Forelimb muscle (tissue), 1 donor: ENCODE data around the gene BCAT1. TPM values are rescaled to one million over a fixed set of nuclear protein-coding genes. Genes with fewer than 3 reads are reported as not detected.
"Not testable (repeated sequence)": the region's sequence is repeated elsewhere in the genome, so short reads cannot be mapped to it uniquely, and the experiment has no call there.

Experiments
- DNase-seq: peaks from one replicate; pipeline ENCODE4 v3.0.0-alpha.2; 2013; ENCODE audit warnings: low read depth
- polyA plus RNA-seq: library from polyadenylated mRNA; unstranded; fragments of 120-200 nt; gene quantifications from one replicate; pipeline ENCODE4 v1.2.1, GENCODE V29; 2013; ENCODE audit not compliant: insufficient read length

Gene BCAT1
- polyA plus RNA-seq, 1 donor = 51.0 TPM

GRCh38 chr12:24899503-24900075, 49.3 kb downstream of the BCAT1 start:
- DNase-seq = no peak

GRCh38 chr12:24898606-24899005, 50.3 kb downstream of the BCAT1 start:
- DNase-seq = no peak

GRCh38 chr12:24898185-24898584, 50.7 kb downstream of the BCAT1 start:
- DNase-seq = no peak

- no peak for DNase-seq
Measured at GRCh38 chr12:24896171-24896570, 52.7 kb downstream of the BCAT1 start.

- no peak for DNase-seq
Measured at GRCh38 chr12:24895612-24896011, 53.3 kb downstream of the BCAT1 start.

GRCh38 chr12:24894879-24895278, 54.0 kb downstream of the BCAT1 start:
- no peak for DNase-seq

- no peak for DNase-seq
Measured at GRCh38 chr12:24890048-24890803, 58.7 kb downstream of the BCAT1 start.

- no peak for DNase-seq
Measured at GRCh38 chr12:24889411-24889810, 59.5 kb downstream of the BCAT1 start.

- no peak for DNase-seq
Measured at GRCh38 chr12:24888813-24889212, 60.1 kb downstream of the BCAT1 start.

- DNase-seq = no peak
Measured at GRCh38 chr12:24884911-24885310, 64.0 kb downstream of the BCAT1 start.

- no peak for DNase-seq
Measured at GRCh38 chr12:24881724-24882371, 67.1 kb downstream of the BCAT1 start.

GRCh38 chr12:24881227-24881626, 67.7 kb downstream of the BCAT1 start:
- no peak for DNase-seq

GRCh38 chr12:24880732-24881131, 68.2 kb downstream of the BCAT1 start:
- no peak for DNase-seq

- no peak for DNase-seq
Measured at GRCh38 chr12:24879644-24880043, 69.3 kb downstream of the BCAT1 start.

GRCh38 chr12:24875014-24875413, 73.9 kb downstream of the BCAT1 start:
- DNase-seq = no peak

- DNase-seq = no peak
Measured at GRCh38 chr12:24872211-24872610, 76.7 kb downstream of the BCAT1 start.

- not testable (repeated sequence) for DNase-seq
Measured at GRCh38 chr12:24866139-24866538, 82.8 kb downstream of the BCAT1 start.

GRCh38 chr12:24864796-24865125, 84.1 kb downstream of the BCAT1 start:
- no peak for DNase-seq

- DNase-seq = no peak
Measured at GRCh38 chr12:24861766-24862540, 86.9 kb downstream of the BCAT1 start.

- DNase-seq = no peak
Measured at GRCh38 chr12:24860546-24860945, 88.4 kb downstream of the BCAT1 start.

- no peak for DNase-seq
Measured at GRCh38 chr12:24856541-24856940, 92.4 kb downstream of the BCAT1 start.

GRCh38 chr12:24854908-24855307, 94.0 kb downstream of the BCAT1 start:
- DNase-seq = no peak
